IgD-negative memory B cell (primary cell): ENCODE data around the gene NFX1. TPM values are rescaled to one million over a fixed set of nuclear protein-coding genes. Genes with fewer than 3 reads are reported as not detected.
A peak's percentile ranks its signal among the peaks of the same experiment; 100 is the strongest.

Experiments used
- H3K27ac Mint-ChIP-seq, 3 donors: one replicate each; pipeline ENCODE4 v1.8.0; 2020 to 2022; ENCODE audit warnings: mild to moderate bottlenecking in 3 of 3, mixed read lengths in 3 of 3, moderate library complexity in 1 of 3
- H3K27me3 Mint-ChIP-seq: one replicate; pipeline ENCODE4 v1.8.0; 2021; ENCODE audit warnings: mixed read lengths
- H3K36me3 Mint-ChIP-seq: one replicate; pipeline ENCODE4 v1.8.0; 2020; ENCODE audit warnings: mild to moderate bottlenecking, mixed read lengths
- H3K4me1 Mint-ChIP-seq, 3 donors: one replicate each; pipeline ENCODE4 v1.8.0; 2020 to 2022; ENCODE audit warnings: mixed read lengths in 3 of 3, mild to moderate bottlenecking in 1 of 3
- H3K4me3 Mint-ChIP-seq, 4 donors: one replicate each; pipeline ENCODE4 v1.8.0; 2020 to 2022; ENCODE audit warnings: mild to moderate bottlenecking in 4 of 4, mixed read lengths in 4 of 4, moderate library complexity in 3 of 4
- H3K9me3 Mint-ChIP-seq, 3 donors: one replicate each; pipeline ENCODE4 v1.8.0; 2020 to 2021; ENCODE audit warnings: mixed read lengths in 3 of 3, mild to moderate bottlenecking in 1 of 3
- polyA plus RNA-seq: library from polyadenylated mRNA; unstranded; fragments of 300-500 nt; fragmentation: Illumina TruSeq; gene quantifications from one replicate; pipeline ENCODE4 v1.2.3, GENCODE V29; 2021

NFX1 gene
- 57.9 TPM for polyA plus RNA-seq

DNA sequence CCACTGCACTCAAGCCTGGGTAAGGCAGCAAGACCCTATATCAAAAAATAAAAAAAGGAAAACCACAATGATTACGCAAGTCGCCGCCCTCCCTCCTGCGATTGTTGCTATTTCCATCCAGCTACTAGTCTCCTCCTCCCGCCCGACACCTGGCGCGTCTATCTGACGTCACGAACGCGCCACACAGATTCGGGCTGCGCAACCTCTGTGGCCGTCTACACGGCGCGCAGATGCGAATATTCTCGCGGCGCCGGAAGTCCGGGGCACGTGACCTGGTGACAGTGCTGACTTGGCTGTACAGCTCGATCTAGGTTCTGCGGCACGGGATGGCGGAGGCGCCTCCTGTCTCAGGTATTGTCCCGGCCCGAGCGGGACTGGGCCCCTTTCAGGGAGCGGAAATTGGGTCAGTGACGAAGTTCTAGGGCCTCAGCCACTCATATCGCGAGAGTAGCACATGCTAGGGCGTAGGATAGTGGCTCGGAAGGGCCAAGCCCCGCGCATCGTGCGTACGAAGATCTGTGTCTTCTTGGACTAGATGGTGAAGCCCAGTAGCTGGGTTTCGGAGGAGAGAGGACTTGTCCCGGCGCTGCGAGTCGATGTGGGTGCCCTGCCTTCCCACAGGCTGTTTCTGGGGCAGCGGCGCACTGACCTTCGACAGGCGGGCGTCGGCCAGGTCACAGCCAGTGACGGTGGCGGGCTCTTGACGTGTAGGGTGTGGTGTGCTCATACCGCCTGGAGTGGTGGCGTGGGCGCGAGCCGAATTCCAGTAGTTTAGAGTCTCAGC lies at the start of gene NFX1:
Gene NFX1, plus strand, starts transcription at position 270 of the 784 bp plus-strand sequence. Its CDS starts 57 bp downstream, at position 327.
- peak within 1 kb of the TSS; percentile 97 to 99 (median 97) for H3K27ac Mint-ChIP-seq

DNA sequence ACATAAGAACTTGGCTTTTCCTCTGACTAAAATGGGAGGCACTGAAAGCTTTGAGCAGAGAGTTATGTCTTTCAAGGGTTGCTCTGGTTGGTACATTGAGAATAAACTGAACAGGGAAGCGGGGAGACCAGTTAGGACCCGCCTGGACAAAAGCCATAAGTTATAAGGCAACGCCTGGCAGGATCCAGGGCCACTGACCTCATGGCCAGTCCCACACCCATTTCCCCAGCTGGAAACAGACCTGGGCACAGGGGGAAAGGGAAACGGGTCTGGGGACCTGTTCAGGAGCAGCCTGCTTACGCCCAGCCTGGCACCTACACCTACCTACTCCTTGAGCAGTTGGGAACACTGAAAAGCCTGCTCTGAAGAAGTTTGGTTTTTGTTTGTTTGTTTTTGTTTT lies 49.0 kb upstream of the NFX1 start:
- no peak overlapping the region for H3K27ac Mint-ChIP-seq
- H3K27me3 Mint-ChIP-seq, result peaks cover 5% of the 10 kb centered on the region
- H3K4me3 Mint-ChIP-seq, result no peak overlapping the region
- H3K36me3 Mint-ChIP-seq, result peaks cover 2% of the 10 kb centered on the region
- H3K9me3 Mint-ChIP-seq, result no peaks in the 10 kb centered on the region
- H3K4me1 Mint-ChIP-seq, result peaks cover 0 to 1% (median 0%) of the 10 kb centered on the region in 3 donors

More for the DNA sequence above, at the start of gene NFX1:
- H3K4me1 Mint-ChIP-seq, result peaks cover 39 to 46% (median 39%) of the 10 kb centered on the region in 3 donors
- H3K36me3 Mint-ChIP-seq, result peaks cover 9% of the 10 kb centered on the region
- H3K27me3 Mint-ChIP-seq, result no peaks in the 10 kb centered on the region
- peak within 1 kb of the TSS; percentile 93 to 98 (median 98) for H3K4me3 Mint-ChIP-seq
- no peaks in the 10 kb centered on the region for H3K9me3 Mint-ChIP-seq

DNA sequence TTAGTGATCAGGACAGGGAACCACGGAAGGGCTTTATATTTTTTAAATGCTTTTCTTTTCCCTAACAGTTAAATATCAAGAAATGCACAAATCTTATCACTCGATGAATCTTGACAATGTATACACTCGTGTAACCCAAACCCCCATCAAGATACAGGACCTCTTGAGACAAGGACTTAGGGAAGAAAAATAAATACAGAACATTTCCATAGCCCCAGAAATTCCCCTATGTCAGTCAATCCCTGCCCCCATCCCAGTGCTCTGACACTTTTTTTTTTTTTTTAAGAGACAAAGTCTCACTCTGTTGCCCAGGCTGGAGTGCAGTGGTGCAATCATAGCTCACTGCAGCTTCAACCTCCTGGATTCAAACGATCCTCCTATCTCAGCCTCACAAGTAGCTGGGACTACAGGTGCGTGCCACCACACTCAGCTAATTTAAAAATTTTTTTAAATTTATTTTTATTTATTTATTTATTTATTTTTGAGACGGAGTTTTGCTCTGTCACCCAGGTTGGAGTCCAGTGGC lies 47.6 kb upstream of the NFX1 start:
- peaks cover 0 to 1% (median under 1%) of the 10 kb centered on the region in 3 donors for H3K4me1 Mint-ChIP-seq
- H3K27me3 Mint-ChIP-seq, result peaks cover 5% of the 10 kb centered on the region
- peaks cover 2% of the 10 kb centered on the region for H3K36me3 Mint-ChIP-seq
- H3K9me3 Mint-ChIP-seq, result no peaks in the 10 kb centered on the region
- no peak overlapping the region for H3K27ac Mint-ChIP-seq
- H3K4me3 Mint-ChIP-seq, result no peak overlapping the region

DNA sequence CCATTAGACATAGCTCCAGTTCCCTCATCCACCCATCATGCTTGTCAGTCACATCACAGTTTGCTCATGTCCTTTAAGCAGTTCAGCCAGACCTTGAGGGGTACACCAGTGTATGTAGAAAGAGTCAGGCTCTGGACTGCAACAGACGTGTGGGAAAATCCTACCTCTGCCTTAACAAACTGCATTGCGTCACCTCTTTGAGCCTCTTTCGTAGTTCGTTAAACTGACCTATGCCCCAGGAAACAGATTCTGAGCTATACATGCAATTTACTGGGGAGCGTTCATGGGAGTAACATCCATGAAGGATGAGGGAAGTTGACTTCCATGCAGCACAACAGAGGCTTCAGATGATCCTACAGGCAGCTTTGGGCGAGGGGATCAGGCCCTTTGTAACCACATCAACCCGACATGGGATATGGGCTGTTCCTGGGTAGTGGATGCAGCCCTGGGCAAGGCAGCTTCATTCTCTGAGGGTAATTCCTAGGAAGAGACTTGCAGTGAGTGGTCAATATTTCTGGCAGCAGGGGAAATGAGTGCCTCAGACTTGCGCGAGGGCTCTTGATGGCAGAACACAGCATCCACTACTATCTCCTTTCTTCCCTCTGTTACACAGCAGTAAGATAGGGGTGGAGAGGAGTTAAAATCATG lies 46.1 kb upstream of the NFX1 start:
- peaks cover 2% of the 10 kb centered on the region for H3K36me3 Mint-ChIP-seq
- no peaks in the 10 kb centered on the region for H3K9me3 Mint-ChIP-seq
- H3K4me1 Mint-ChIP-seq, result peaks cover 0 to 5% (median 3%) of the 10 kb centered on the region in 3 donors
- peak overlapping the region in 1 of 4 donors; percentile 25 for H3K4me3 Mint-ChIP-seq
- H3K27ac Mint-ChIP-seq, result peak overlapping the region in 1 of 3 donors; percentile 65
- H3K27me3 Mint-ChIP-seq, result peaks cover 5% of the 10 kb centered on the region

DNA sequence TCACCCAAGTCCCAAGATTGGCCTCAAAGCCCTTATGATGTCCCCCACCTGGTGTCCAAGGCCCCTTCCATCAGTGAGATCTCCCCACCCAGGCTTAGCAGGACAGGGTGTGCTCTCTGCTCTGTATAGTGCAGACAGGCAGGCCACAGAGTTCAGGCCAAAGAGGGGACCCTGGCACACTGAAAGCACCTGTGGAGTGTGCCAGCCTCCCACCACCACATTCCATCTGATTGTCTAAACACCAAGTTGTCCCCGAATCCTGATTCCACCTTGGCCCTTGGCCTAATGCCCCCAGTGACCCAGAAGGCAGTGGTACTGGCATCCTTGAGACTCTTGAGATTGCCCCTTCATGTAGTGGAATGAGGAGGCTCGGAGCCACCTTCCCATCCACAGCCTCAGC lies 45.0 kb upstream of the NFX1 start:
- Mint-ChIP-seq H3K4me3 (no peak overlapping the region), H3K4me1 (peaks cover 4 to 14% (median 10%) of the 10 kb centered on the region in 3 donors), H3K27me3 (peaks cover 5% of the 10 kb centered on the region), H3K9me3 (no peaks in the 10 kb centered on the region), H3K36me3 (peaks cover 2% of the 10 kb centered on the region), H3K27ac (no peak overlapping the region)

DNA sequence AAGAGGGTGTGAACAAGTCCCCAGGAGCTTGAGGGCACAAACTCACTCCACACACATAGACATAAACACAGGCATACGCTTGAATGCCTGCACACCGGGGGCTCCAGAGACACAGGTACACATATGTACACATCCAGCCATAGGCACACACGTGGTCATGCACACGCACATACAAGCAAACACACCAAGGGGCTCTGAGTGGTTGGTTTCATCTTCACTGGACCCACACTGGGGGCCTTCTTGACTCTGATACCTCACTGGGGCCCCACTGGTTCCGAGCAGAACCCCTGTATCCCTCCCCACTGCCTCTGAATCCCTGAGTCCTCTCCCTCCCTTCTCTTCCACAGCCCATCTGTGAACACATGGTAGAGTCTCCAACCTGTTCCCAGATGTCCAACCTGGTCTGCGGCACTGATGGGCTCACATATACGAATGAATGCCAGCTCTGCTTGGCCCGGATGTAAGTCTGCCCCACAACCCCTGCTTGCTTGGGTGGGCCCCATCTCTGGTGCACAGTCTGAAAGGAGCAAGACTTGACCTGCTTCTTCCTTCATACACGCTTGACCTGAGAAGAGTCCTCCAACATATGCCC lies 44.0 kb upstream of the NFX1 start:
- no peaks in the 10 kb centered on the region for H3K9me3 Mint-ChIP-seq
- H3K4me1 Mint-ChIP-seq, result peaks cover 4 to 14% (median 12%) of the 10 kb centered on the region in 3 donors
- H3K4me3 Mint-ChIP-seq, result no peak overlapping the region
- no peaks in the 10 kb centered on the region for H3K27me3 Mint-ChIP-seq
- peaks cover 2% of the 10 kb centered on the region for H3K36me3 Mint-ChIP-seq
- peak overlapping the region in 1 of 3 donors; percentile 63 for H3K27ac Mint-ChIP-seq

DNA sequence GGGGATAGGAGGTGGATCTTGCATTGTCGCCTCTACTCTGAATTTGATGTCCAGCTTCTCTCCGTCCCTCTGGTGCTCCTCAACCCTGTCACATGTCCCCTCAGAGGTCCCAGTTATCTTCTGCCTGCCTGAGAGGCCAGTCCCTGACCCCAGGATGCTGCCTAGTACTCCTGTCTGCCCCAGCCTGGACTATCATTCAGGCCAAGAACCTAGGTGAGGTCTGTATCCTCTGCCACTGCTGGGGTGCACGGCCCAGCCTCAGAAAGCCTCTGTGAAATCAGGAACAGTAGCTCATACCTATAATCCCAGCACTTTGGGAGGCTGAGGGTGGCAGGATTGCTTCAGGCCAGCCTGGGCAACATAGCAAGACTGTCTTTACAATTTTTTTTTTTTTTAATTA lies 41.7 kb upstream of the NFX1 start:
- Mint-ChIP-seq H3K9me3 (no peaks in the 10 kb centered on the region), H3K27me3 (no peaks in the 10 kb centered on the region), H3K4me1 (peaks cover 4 to 14% (median 12%) of the 10 kb centered on the region in 3 donors), H3K36me3 (peaks cover 4% of the 10 kb centered on the region), H3K27ac (peak overlapping the region in 1 of 3 donors; percentile 78), H3K4me3 (no peak overlapping the region)

DNA sequence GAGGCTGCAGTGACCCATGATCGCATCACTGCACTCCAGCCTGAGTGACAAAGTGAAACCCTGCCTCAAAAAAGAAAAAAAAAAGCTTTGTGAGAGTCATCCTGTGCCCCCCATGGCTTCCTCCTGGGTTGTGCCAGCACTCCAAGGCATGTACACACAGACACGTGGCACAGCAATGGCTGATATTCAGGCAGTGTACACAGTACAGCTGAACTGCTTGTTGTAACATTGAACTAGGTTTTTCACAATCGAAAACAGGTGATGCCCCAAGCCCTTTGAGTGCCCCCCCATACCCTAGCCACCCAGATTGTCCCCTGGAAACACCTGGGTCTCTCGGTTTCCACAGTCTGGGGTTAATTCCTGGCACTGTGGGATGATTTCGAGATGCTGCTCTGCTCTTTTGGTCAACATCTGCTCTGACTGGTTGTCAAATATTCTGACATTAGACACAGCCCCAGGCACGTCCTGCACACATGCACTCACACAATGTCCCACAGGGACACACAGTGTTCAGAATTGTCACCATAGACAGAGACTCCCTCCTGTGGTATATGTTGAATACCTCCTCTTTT lies 41.1 kb upstream of the NFX1 start:
- H3K27ac Mint-ChIP-seq, result no peak overlapping the region
- peaks cover 4 to 14% (median 12%) of the 10 kb centered on the region in 3 donors for H3K4me1 Mint-ChIP-seq
- H3K36me3 Mint-ChIP-seq, result peaks cover 4% of the 10 kb centered on the region
- no peaks in the 10 kb centered on the region for H3K27me3 Mint-ChIP-seq
- no peak overlapping the region for H3K4me3 Mint-ChIP-seq
- H3K9me3 Mint-ChIP-seq, result no peaks in the 10 kb centered on the region

DNA sequence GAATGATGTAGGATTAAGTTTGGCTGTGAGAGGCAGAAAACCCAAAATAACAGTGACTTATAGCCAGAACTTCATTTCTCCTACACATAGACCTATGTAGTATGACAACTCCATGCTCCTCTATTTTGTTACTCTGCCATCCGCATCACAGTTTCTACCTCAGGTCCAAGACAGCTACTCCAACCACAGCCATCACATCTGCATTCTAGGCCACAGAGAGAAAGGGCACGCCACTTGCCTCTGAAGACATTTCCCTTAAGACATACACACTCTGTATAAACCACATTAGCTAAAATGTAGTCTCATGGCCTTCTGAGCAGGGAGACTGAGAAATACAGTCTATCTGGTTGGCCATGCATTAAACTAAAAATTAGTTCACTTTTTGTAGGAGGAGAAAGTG lies 40.3 kb upstream of the NFX1 start:
- Mint-ChIP-seq H3K4me1 (peaks cover 4 to 14% (median 12%) of the 10 kb centered on the region in 3 donors), H3K27ac (peak overlapping the region in 1 of 3 donors; percentile 80), H3K4me3 (no peak overlapping the region), H3K9me3 (no peaks in the 10 kb centered on the region), H3K36me3 (peaks cover 4% of the 10 kb centered on the region), H3K27me3 (no peaks in the 10 kb centered on the region)

DNA sequence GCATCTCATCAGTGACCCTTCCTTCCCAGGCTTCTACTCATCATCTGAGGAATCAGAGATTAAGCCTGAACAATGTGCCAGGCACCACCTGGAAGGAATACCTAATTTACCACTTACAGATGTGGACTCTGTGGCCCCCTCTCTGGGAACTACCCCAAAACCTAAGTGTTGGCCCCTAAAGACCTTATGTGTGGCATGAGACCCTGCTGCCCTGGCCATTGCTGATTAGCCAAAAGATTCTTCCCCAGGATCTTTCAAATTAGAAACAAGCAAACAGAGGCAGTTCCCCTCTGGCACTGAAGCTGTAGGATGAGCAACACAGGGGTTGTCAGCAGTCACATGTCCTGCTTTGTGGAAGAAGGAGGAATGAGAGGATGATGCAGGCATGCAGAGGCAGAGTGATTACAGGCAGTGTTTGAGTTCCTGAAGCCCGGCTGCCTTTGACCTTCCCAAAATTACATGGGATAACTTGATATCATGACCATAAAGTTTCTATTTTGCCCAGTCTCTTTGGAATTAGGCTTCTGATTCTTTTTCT lies 39.8 kb upstream of the NFX1 start:
- H3K4me3 Mint-ChIP-seq, result no peak overlapping the region
- H3K4me1 Mint-ChIP-seq, result peaks cover 4 to 14% (median 12%) of the 10 kb centered on the region in 3 donors
- no peak overlapping the region for H3K27ac Mint-ChIP-seq
- peaks cover 4% of the 10 kb centered on the region for H3K36me3 Mint-ChIP-seq
- no peaks in the 10 kb centered on the region for H3K9me3 Mint-ChIP-seq
- no peaks in the 10 kb centered on the region for H3K27me3 Mint-ChIP-seq

DNA sequence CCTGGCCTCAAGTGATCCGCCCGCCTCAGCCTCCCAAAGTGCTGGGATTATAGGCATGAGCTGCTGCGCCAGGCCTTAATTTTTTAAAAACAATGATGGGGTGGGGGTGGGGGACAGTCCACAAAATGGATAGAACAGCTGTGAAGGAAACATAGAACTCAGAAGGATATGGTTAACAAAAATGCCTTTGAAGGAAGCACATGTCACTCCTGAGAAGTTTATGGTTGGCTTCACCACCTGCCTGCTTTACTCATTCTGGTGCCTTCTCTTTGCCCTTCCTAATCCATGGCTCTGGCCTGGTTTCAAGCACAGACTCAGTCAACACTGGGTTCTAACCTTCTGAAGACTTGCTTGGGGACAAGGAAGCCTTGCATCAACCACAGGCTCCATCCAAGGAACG lies 36.1 kb upstream of the NFX1 start:
- H3K36me3 Mint-ChIP-seq, result peaks cover 4% of the 10 kb centered on the region
- no peak overlapping the region for H3K4me3 Mint-ChIP-seq
- H3K27me3 Mint-ChIP-seq, result no peaks in the 10 kb centered on the region
- H3K4me1 Mint-ChIP-seq, result peaks cover 9 to 15% (median 11%) of the 10 kb centered on the region in 3 donors
- H3K9me3 Mint-ChIP-seq, result no peaks in the 10 kb centered on the region
- no peak overlapping the region for H3K27ac Mint-ChIP-seq

DNA sequence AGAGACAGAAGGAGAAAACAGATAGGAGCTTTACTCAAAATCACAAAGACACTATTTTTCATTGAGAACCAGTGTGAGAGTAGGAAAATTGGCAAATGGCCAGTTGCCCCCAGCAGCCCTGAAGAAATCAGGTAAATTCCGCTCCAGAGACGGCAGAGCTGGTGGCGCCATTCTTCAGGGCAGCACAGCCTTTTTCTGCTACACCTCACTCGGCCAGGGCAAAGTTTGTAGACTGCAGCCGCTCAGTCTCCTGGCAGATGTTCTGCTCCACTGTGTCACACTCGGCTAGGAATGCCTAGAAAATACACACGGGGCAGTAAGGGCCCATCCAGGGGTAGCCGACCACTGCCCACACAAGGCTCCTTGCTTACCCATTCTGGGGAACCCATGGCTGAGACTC lies 35.3 kb upstream of the NFX1 start:
- H3K4me1 Mint-ChIP-seq, result peaks cover 3 to 9% (median 5%) of the 10 kb centered on the region in 3 donors
- H3K27me3 Mint-ChIP-seq, result no peaks in the 10 kb centered on the region
- H3K4me3 Mint-ChIP-seq, result no peak overlapping the region
- peaks cover 4% of the 10 kb centered on the region for H3K36me3 Mint-ChIP-seq
- H3K9me3 Mint-ChIP-seq, result no peaks in the 10 kb centered on the region
- H3K27ac Mint-ChIP-seq, result peak overlapping the region in 1 of 3 donors; percentile 19

DNA sequence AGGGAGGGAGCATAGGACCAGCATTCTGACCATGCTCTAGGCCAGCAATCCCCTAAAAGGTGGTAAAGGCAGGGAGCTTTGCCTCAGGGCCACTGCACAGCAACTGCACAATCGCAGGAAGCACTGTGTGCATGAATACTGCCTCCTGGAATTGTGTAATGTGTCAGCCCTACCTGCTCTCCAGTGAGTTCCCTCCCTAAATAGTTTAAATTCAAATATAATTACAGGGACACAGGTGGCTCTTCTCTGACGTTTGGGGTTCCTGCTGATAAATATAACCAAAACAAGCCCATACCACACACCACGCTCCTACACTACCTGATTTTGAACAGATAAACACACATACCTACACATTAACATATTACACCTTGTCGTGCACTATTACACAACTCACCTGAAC lies 34.8 kb upstream of the NFX1 start:
- H3K27ac Mint-ChIP-seq, result no peak overlapping the region
- peak overlapping the region in 1 of 4 donors; percentile 1 for H3K4me3 Mint-ChIP-seq
- H3K27me3 Mint-ChIP-seq, result no peaks in the 10 kb centered on the region
- no peaks in the 10 kb centered on the region for H3K9me3 Mint-ChIP-seq
- H3K36me3 Mint-ChIP-seq, result peaks cover 4% of the 10 kb centered on the region
- H3K4me1 Mint-ChIP-seq, result peaks cover 1 to 9% (median 5%) of the 10 kb centered on the region in 3 donors

DNA sequence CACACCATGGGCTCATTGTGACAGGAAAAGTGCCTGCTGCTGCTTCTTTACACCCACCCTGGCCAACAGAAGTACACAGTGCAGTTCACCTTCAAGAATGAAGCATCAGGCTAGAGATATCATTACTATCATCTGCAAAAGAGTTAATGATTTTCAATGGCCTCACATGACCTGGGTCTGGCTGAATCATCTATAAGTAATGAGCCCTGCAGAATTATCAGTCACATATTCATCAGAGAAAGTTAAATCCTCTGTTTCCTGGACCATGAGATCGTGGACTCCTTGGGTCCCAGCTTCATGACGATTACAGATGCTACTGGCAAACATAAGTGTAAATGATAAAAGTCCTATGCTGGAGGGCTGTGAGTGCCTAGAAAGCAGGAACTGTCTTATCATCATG lies 34.1 kb upstream of the NFX1 start:
- H3K27ac Mint-ChIP-seq, result no peak overlapping the region

More for the DNA sequence above, 34.1 kb upstream of the NFX1 start:
- Mint-ChIP-seq H3K27me3 (no peaks in the 10 kb centered on the region), H3K4me3 (no peak overlapping the region), H3K36me3 (peaks cover 4% of the 10 kb centered on the region), H3K9me3 (no peaks in the 10 kb centered on the region), H3K4me1 (peaks cover 1 to 7% (median 5%) of the 10 kb centered on the region in 3 donors)
